GM12892 (cell line): ENCODE results near the gene PHF20.
"Not testable (repeated sequence)": the region's sequence is repeated elsewhere in the genome, so short reads cannot be mapped to it uniquely, and the experiment has no call there.

Experiments used
- DNase-seq: peaks from one replicate; pipeline ENCODE4 v3.0.0; 2011; ENCODE audit not compliant: insufficient read length
- FAIRE-seq: peaks from 2 replicates; lab custom pipeline; 2011; peaks lifted over from hg19 to GRCh38; lab: Jason Lieb, UNC
- POLR2A ChIP-seq: IDR thresholded peaks from 2 replicates; pipeline ENCODE4 v1.6.1; 2011; ENCODE audit warnings: low read depth, low read length, control low read depth
- POLR2AphosphoS5 ChIP-seq: IDR thresholded peaks from 2 replicates; pipeline ENCODE4 v1.6.1; 2011; ENCODE audit warnings: low read depth, low read length, control low read depth
- TAF1 ChIP-seq: IDR thresholded peaks from 2 replicates; pipeline ENCODE4 v1.6.1; 2011; ENCODE audit warnings: low read depth, mild to moderate bottlenecking, control low read depth, low read length, borderline replicate concordance

PHF20 gene

GRCh38 chr20:35833241-35833640 lies 61.4 kb downstream of the PHF20 start:
- no peak for TF ChIP-seq POLR2A
- no peak for TF ChIP-seq TAF1
- TF ChIP-seq POLR2AphosphoS5, result no peak
- no peak for DNase-seq
- FAIRE-seq, result no peak

GRCh38 chr20:35837577-35838195 lies 65.9 kb downstream of the PHF20 start:
- TF ChIP-seq POLR2AphosphoS5, result no peak
- no peak for TF ChIP-seq TAF1
- TF ChIP-seq POLR2A, result no peak
- FAIRE-seq, result no peak
- DNase-seq, result no peak

- no peak for FAIRE-seq
- TF ChIP-seq TAF1 (no peak), POLR2A (no peak)
- DNase-seq, result no peak
Measured at GRCh38 chr20:35838205-35838604, 66.4 kb downstream of the PHF20 start.

GRCh38 chr20:35839904-35840303 lies 68.1 kb downstream of the PHF20 start:
- FAIRE-seq (no peak), DNase-seq (no peak)
- TF ChIP-seq TAF1 (no peak), POLR2A (no peak), POLR2AphosphoS5 (no peak)

- DNase-seq (no peak), FAIRE-seq (no peak)
- TF ChIP-seq TAF1 (no peak), POLR2A (no peak), POLR2AphosphoS5 (no peak)
Measured at GRCh38 chr20:35840421-35840820, 68.6 kb downstream of the PHF20 start.

- no peak for DNase-seq
- TF ChIP-seq POLR2AphosphoS5 (no peak), POLR2A (no peak), TAF1 (no peak)
- no peak for FAIRE-seq
Measured at GRCh38 chr20:35842361-35842760, 70.5 kb downstream of the PHF20 start.

- FAIRE-seq, DNase-seq: not testable (repeated sequence)
Measured at GRCh38 chr20:35843894-35844293, 72.1 kb downstream of the PHF20 start.

- TF ChIP-seq POLR2A (no peak), TAF1 (no peak), POLR2AphosphoS5 (no peak)
- DNase-seq, result no peak
- no peak for FAIRE-seq
Measured at GRCh38 chr20:35845561-35845960, 73.7 kb downstream of the PHF20 start.

- DNase-seq (no peak), FAIRE-seq (no peak)
- TF ChIP-seq POLR2AphosphoS5 (no peak), TAF1 (no peak), POLR2A (no peak)
Measured at GRCh38 chr20:35849706-35850105, 77.9 kb downstream of the PHF20 start.

- not testable (repeated sequence) for DNase-seq, FAIRE-seq
Measured at GRCh38 chr20:35851659-35852058, 79.8 kb downstream of the PHF20 start.

GRCh38 chr20:35854713-35855348 lies 83.0 kb downstream of the PHF20 start:
- FAIRE-seq, result no peak
- TF ChIP-seq POLR2AphosphoS5 (no peak), POLR2A (no peak), TAF1 (no peak)
- DNase-seq, result no peak

GRCh38 chr20:35855641-35856040 lies 83.8 kb downstream of the PHF20 start:
- FAIRE-seq, DNase-seq: not testable (repeated sequence)

GRCh38 chr20:35856866-35857265 lies 85.1 kb downstream of the PHF20 start:
- no peak for TF ChIP-seq POLR2AphosphoS5
- no peak for TF ChIP-seq TAF1
- TF ChIP-seq POLR2A, result no peak
- DNase-seq, result no peak
- FAIRE-seq, result no peak
